Caco-2 (cell line): ENCODE measurements around the gene TMEM132E. TPM values are rescaled to one million over a fixed set of nuclear protein-coding genes. Genes with fewer than 3 reads are reported as not detected.

Source experiments
- BruUV-seq: library from RNA; stranded (reverse); fragments of 400-500 nt; replicated peaks from 2 replicates; lab custom pipeline; 2021; lab: Mats Ljungman, UMichigan
- CTCF ChIA-PET: fragments of 300-600 bp; sonication (Branson Sonifier 250); formaldehyde crosslinking; loops from one replicate; lab custom pipeline; 2022; ENCODE audit warnings: antibody characterized with exemption; lab: Charles Lee
- POLR2A ChIA-PET: fragments of 300-600 bp; sonication (Branson Sonifier 250); formaldehyde crosslinking; loops from one replicate; lab custom pipeline; 2022; ENCODE audit warnings: antibody characterized with exemption; lab: Charles Lee
- DNase-seq, 2 experiments: peaks; one replicate each; pipeline versions ENCODE4 v3.0.0 to v3.0.0-alpha.2; 2020 to 2022
- H3K27me3 ChIP-seq: replicated peaks from 2 replicates; pipeline ENCODE4 v1.6.0; 2011; ENCODE audit warnings: low read length; ENCODE audit not compliant: control insufficient read depth, insufficient read depth
- H3K36me3 ChIP-seq: 2 replicates; pipeline ENCODE4 v1.5.1; 2011; ENCODE audit warnings: low read length; ENCODE audit not compliant: control insufficient read depth, insufficient read depth
- H3K4me1 ChIP-seq: fragments of 250-450 bp; sonication (Bioruptor Pico); 2 replicates; pipeline ENCODE4 v1.5.1; 2020; ENCODE audit warnings: mild to moderate bottlenecking
- H3K4me3 ChIP-seq: 2 replicates; pipeline ENCODE4 v1.5.1; 2011; ENCODE audit warnings: low read depth, mild to moderate bottlenecking, control low read depth, low read length
- H3K9me3 ChIP-seq: fragments of 250-450 bp; sonication (Bioruptor Pico); 2 replicates; pipeline ENCODE4 v1.5.1; 2020; ENCODE audit warnings: mild to moderate bottlenecking, moderate library complexity
- H3K27ac Mint-ChIP-seq: one replicate; pipeline ENCODE4 v1.8.0; 2022; ENCODE audit warnings: mixed read lengths; ENCODE audit not compliant: unreplicated experiment
- H3K27me3 Mint-ChIP-seq: one replicate; pipeline ENCODE4 v1.8.0; 2022; ENCODE audit warnings: mixed read lengths; ENCODE audit not compliant: insufficient read depth, unreplicated experiment
- H3K36me3 Mint-ChIP-seq: one replicate; pipeline ENCODE4 v1.8.0; 2022; ENCODE audit warnings: mild to moderate bottlenecking, mixed read lengths; ENCODE audit not compliant: insufficient read depth, unreplicated experiment
- H3K4me1 Mint-ChIP-seq: one replicate; pipeline ENCODE4 v1.8.0; 2022; ENCODE audit warnings: low read depth, mixed read lengths; ENCODE audit not compliant: unreplicated experiment
- H3K4me3 Mint-ChIP-seq: one replicate; pipeline ENCODE4 v1.8.0; 2022; ENCODE audit warnings: mild to moderate bottlenecking, moderate library complexity, mixed read lengths; ENCODE audit not compliant: unreplicated experiment
- H3K9me3 Mint-ChIP-seq: one replicate; pipeline ENCODE4 v1.8.0; 2022; ENCODE audit warnings: mixed read lengths; ENCODE audit not compliant: unreplicated experiment
- CTCF ChIP-seq, 2 experiments: fragments of 200-600 bp in 1 of 2; IDR thresholded peaks; 1 replicate in 1 of 2; 2 replicates in 1 of 2; pipeline versions ENCODE4 v1.5.1 to v1.8.0; 2011 to 2022; ENCODE audit warnings: antibody characterized with exemption in 1 of 2, control low read depth in 1 of 2, inconsistent platforms in 1 of 2, low read depth in 1 of 2, low read length in 1 of 2, mild to moderate bottlenecking in 1 of 2, moderate library complexity in 1 of 2; ENCODE audit not compliant: insufficient read depth in 1 of 2, severe bottlenecking in 1 of 2, unreplicated experiment in 1 of 2
- intact Hi-C: fragments of 100-400 bp; cut with micrococcal nuclease; formaldehyde crosslinking; loops from one replicate; pipeline ENCODE4 v1.10.0; 2022; ENCODE audit not compliant: unreplicated experiment
- total RNA-seq: library from RNA; stranded (reverse); gene quantifications from 2 replicates; pipeline ENCODE4 v1.2.3, GENCODE V29; 2022

The TMEM132E gene
- total RNA-seq, 1 experiment from 2014 or later, result 0.07 TPM

DNA sequence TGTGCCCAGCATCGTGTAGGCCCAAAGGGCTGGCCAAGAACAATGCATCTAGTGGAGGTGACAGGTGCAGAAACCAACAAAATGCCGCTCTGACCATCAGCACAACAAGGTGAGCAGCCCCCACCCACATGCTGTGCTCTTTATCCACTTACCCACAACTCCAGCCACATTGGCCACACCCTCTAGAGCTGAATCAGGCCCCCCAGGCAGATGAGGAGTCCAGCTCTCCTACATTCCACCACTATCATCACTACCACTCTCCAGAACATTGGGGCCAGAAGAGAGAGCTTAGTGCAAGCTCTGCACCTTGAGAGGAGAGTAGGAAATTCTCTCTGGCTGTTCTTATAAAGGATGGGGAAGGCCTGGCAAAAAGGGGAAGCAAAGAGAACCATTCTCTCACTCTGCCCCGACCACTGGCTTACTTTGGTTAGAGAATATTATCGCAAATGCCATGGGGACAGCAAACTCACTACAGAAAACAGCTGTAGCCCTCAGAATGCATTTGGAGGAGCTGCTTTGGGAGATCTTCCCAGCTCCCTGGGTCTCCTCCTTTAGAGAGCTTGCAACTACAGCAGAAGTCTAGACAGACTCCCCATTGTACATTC is 75.0 kb downstream of the TMEM132E start:
- BruUV-seq, result no TSS peak
- H3K4me3 ChIP-seq, result no peak overlapping the region
- no peaks in the 10 kb centered on the region for H3K9me3 ChIP-seq
- no peaks in the 10 kb centered on the region for H3K9me3 Mint-ChIP-seq
- no peak for DNase-seq
- intact Hi-C loops, result no loop called here
- H3K27me3 ChIP-seq, result no peaks in the 10 kb centered on the region
- H3K4me1 ChIP-seq, result peaks cover 59% of the 10 kb centered on the region
- ChIA-PET CTCF (no interaction called here), POLR2A (no interaction called here)
- H3K36me3 Mint-ChIP-seq, result no peaks in the 10 kb centered on the region
- no peaks in the 10 kb centered on the region for H3K36me3 ChIP-seq
- TF ChIP-seq CTCF (IDR thresholded peaks at IDR 0.05; ENCODE audit: insufficient read depth in 1 of 2, low read depth in 1 of 2, low read length in 1 of 2, severe bottlenecking in 1 of 2, unreplicated experiment in 1 of 2), result no peak
- H3K27me3 Mint-ChIP-seq, result no peaks in the 10 kb centered on the region
- no peak overlapping the region for H3K27ac Mint-ChIP-seq
- H3K4me3 Mint-ChIP-seq, result no peak overlapping the region
- H3K4me1 Mint-ChIP-seq, result peaks cover 35% of the 10 kb centered on the region

DNA sequence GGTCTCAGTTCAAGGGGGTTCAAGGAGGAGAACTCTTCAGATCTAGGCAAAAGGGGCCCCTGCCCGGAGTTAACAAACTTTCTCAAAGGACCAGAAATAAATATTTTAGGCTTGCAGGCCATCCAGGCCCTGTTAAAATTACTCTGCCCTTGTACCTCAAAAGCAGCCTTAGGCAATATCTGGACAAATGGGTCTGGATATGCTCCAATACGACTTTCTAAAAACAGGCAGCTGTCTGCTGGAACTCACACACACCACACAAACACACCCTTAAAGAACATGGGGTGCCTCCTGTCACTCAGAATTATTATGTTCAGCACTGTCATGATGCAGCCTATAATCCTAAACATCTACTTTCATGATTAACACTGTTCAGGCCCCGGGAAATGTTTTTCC is 75.5 kb downstream of the TMEM132E start:
- POLR2A ChIA-PET, result no interaction called here
- intact Hi-C loops, result no loop called here

GRCh38 chr17:34656801-34657200 is 77.4 kb downstream of the TMEM132E start:
- Mint-ChIP-seq H3K36me3 (no peaks in the 10 kb centered on the region), H3K9me3 (no peaks in the 10 kb centered on the region), H3K4me3 (no peak overlapping the region), H3K27me3 (no peaks in the 10 kb centered on the region), H3K4me1 (peaks cover 26% of the 10 kb centered on the region), H3K27ac (no peak overlapping the region)
- Histone ChIP-seq H3K27me3 (no peaks in the 10 kb centered on the region), H3K4me1 (peaks cover 35% of the 10 kb centered on the region), H3K36me3 (no peaks in the 10 kb centered on the region), H3K4me3 (no peak overlapping the region), H3K9me3 (no peaks in the 10 kb centered on the region)
- TF ChIP-seq CTCF (IDR thresholded peaks at IDR 0.05; ENCODE audit: insufficient read depth in 1 of 2, low read depth in 1 of 2, low read length in 1 of 2, severe bottlenecking in 1 of 2, unreplicated experiment in 1 of 2), result no peak
- intact Hi-C loops, result no loop called here
- no TSS peak for BruUV-seq
- ChIA-PET CTCF (no interaction called here), POLR2A (no interaction called here)
- no peak for DNase-seq

More for the DNA sequence above, 75.5 kb downstream of the TMEM132E start:
- Histone ChIP-seq H3K36me3 (no peaks in the 10 kb centered on the region), H3K4me3 (no peak overlapping the region), H3K9me3 (no peaks in the 10 kb centered on the region), H3K4me1 (peaks cover 54% of the 10 kb centered on the region), H3K27me3 (no peaks in the 10 kb centered on the region)
- no peak for DNase-seq
- Mint-ChIP-seq H3K36me3 (no peaks in the 10 kb centered on the region), H3K9me3 (no peaks in the 10 kb centered on the region), H3K27ac (no peak overlapping the region), H3K4me1 (peaks cover 35% of the 10 kb centered on the region), H3K27me3 (no peaks in the 10 kb centered on the region), H3K4me3 (no peak overlapping the region)
- CTCF ChIA-PET, result no interaction called here
- no TSS peak for BruUV-seq
- TF ChIP-seq CTCF (IDR thresholded peaks at IDR 0.05; ENCODE audit: insufficient read depth in 1 of 2, low read depth in 1 of 2, low read length in 1 of 2, severe bottlenecking in 1 of 2, unreplicated experiment in 1 of 2), result no peak
